ENCODE results near the gene CTDSPL. TPM values are rescaled to one million over a fixed set of nuclear protein-coding genes. Genes with fewer than 3 reads are reported as not detected.
A peak's percentile ranks its signal among the peaks of the same experiment; 100 is the strongest.

Gene CTDSPL
- total RNA-seq, 1 donor from 2014 or later, result 6.1 TPM

DNA sequence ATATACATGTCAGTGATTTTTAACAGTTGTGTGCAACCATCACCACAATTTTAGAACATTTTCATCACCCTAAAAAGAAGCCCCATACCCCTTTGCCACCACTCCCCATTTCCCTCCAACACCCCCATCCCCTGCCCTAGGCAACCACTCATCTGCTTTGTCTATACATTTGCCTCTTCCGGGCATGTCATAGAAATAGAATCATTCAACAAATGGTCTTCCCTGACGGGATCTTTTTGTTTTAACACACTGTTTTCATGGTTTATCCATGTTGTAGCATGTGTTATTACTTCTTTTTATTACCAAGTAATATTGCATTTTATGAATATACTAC, 132.9 kb downstream of the CTDSPL start:
- H3K27ac Mint-ChIP-seq, result peak overlapping the region; percentile 95
- peaks cover 50% of the 10 kb centered on the region for H3K4me1 Mint-ChIP-seq
- H3K9me3 Mint-ChIP-seq, result no peaks in the 10 kb centered on the region
- H3K4me3 Mint-ChIP-seq, result peak overlapping the region; percentile 97
- peaks cover 27% of the 10 kb centered on the region for H3K36me3 Mint-ChIP-seq (ENCODE audit: low read depth)
- intact Hi-C loops (cut with micrococcal nuclease), result loop anchor here (1.0 to 2.0 kb wide), 2 partner anchors 44 to 171 kb away; partner anchors contain the start of genes DLEC1 and OXSR1
- peaks cover 2% of the 10 kb centered on the region for H3K27me3 Mint-ChIP-seq
- DNase-seq, result no peak

DNA sequence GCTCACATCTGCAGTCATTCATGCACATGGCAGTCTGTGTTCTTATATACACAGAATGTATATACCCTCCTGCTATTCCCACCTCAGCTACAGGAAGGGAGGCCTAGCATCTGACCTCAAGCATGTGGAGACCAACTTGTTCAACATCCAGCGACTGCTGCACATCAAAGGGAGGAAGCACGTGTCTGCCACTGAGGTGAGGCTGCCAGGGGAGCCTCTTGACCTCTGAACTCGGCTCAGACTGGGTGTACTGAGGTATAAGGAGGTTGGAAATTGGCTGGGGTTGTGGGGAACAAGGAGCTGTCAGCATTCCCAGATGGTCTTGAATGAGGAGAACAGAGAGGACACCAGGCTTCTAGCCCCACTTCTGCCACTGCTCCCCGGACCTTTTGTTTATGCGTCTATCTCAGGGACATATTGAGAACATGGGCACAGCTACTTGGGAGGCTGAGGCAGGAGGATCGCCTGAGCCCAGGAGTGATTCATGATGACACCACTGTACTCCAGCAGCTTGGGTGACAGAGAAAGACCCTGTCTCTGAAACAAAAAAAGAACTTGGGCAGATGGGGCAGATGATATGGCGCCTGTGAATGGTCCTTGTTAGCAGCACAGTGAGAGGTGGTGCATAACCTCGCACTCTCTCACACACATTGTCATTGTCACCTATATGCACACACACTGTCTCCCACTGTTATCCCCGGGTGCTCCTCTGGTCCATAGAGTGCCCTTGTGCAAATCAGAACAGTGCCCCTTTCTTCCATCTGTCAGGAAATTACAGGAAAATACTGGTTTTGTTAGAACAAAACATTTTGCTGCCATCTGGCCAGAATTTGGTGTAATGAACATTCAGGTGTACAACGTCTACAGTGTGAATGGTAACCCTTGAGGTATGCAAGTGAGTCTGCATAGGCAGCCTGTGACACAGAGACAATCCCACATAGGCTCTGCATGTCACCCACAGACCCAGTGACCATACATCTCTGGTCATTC, 134.3 kb downstream of the CTDSPL start:
- Mint-ChIP-seq H3K4me3 (peak overlapping the region; percentile 97), H3K36me3 (ENCODE audit: low read depth) (peaks cover 34% of the 10 kb centered on the region), H3K9me3 (no peaks in the 10 kb centered on the region), H3K4me1 (peaks cover 52% of the 10 kb centered on the region), H3K27ac (peak overlapping the region; percentile 95), H3K27me3 (peaks cover 2% of the 10 kb centered on the region)
- DNase-seq, result peak; percentile 74
- intact Hi-C loops (cut with micrococcal nuclease), result loop anchor here (2.0 kb wide), 1 partner anchor 43 kb away; the partner anchor contains the start of gene DLEC1

DNA sequence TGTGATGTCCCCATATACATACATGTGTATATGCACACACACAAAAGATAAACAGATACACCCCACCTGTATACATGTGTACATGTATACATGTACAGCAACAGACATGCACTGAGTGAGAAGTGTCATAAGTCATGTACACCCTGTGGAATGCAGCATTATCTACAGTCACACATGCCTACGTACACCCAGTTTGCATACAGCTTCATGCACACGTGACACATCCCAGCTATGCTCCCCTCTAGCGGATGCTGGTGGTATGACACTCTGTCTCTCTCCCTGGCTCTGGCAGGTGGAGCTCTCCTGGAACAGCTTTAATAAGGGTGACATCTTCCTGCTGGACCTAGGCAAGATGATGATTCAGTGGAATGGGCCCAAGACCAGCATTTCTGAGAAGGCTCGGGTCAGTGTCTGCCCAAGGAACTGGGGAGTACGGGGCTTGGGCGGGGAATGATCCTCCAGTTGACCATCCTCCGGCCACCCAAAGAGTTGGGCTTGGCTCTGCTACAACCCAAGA, 135.2 kb downstream of the CTDSPL start:
- H3K27ac Mint-ChIP-seq, result peak overlapping the region; percentile 55
- DNase-seq, result peak; percentile 95
- H3K27me3 Mint-ChIP-seq, result no peaks in the 10 kb centered on the region
- H3K4me3 Mint-ChIP-seq, result no peak overlapping the region
- H3K9me3 Mint-ChIP-seq, result no peaks in the 10 kb centered on the region
- intact Hi-C loops (cut with micrococcal nuclease), result no loop called here
- H3K36me3 Mint-ChIP-seq (ENCODE audit: low read depth), result peaks cover 36% of the 10 kb centered on the region
- peaks cover 52% of the 10 kb centered on the region for H3K4me1 Mint-ChIP-seq

DNA sequence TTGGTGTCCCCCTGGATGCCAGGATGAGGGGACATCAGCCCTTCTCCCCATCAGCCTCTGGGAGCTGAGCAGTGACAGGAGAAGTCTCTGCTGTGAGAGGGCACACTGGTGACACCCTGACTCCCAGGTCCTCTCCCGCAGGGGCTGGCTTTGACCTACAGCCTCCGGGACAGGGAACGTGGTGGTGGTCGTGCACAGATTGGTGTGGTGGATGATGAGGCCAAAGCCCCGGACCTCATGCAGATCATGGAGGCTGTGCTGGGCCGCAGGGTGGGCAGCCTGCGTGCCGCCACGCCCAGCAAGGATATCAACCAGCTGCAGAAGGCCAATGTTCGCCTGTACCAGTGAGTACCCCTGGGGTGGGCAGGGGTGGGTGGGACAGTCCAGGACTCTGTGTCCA, 135.7 kb downstream of the CTDSPL start:
- intact Hi-C loops (cut with micrococcal nuclease), result no loop called here
- no peaks in the 10 kb centered on the region for H3K27me3 Mint-ChIP-seq
- no peak overlapping the region for H3K4me3 Mint-ChIP-seq
- H3K36me3 Mint-ChIP-seq (ENCODE audit: low read depth), result peaks cover 39% of the 10 kb centered on the region
- no peak for DNase-seq
- H3K27ac Mint-ChIP-seq, result peak overlapping the region; percentile 55
- peaks cover 52% of the 10 kb centered on the region for H3K4me1 Mint-ChIP-seq
- H3K9me3 Mint-ChIP-seq, result no peaks in the 10 kb centered on the region

DNA sequence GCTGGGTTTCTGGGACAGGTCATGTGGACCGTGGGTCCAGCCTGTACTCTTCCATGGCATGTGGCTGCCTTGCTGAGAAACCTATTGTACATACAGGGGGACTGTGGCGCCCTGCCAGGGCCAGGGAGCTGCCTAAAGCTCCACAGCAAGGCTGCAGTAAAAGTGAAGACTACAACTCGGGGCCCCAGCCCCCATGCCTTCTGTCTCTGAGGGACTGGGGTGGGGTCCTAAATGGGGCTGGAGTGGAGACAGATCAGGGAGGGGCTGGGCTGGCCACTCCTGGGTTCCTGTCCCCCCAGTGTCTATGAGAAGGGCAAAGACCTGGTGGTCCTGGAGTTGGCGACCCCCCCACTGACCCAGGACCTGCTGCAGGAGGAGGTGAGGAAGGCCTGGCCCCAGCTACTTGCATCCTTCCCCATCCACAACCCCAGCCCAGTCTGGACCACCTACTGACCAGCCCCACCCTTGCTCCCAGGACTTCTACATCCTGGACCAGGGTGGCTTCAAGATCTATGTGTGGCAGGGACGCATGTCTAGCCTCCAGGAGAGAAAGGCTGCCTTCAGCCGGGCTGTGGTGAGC, 136.2 kb downstream of the CTDSPL start:
- H3K4me1 Mint-ChIP-seq, result peaks cover 52% of the 10 kb centered on the region
- H3K9me3 Mint-ChIP-seq, result no peaks in the 10 kb centered on the region
- intact Hi-C loops (cut with micrococcal nuclease), result no loop called here

DNA sequence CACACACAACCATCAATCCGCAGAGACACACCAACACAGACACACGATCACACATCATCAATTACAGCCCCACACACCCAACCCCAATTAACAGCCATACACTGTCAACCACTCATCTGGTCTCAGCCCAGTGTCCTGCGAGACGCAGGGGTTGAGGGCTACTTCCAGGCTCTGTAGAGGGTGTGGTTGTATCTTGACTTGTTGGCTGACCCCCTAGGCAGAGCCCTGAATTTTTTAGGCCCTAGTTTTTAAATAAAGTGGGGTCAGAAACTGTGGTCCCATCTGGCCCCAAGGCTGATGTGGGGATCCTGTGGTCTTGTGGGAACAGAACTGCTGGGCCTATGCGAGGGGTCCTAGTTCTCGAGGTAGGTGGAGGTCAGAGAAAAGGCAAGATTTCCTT, 138.2 kb downstream of the CTDSPL start:
- DNase-seq, result no peak
- Mint-ChIP-seq H3K9me3 (no peaks in the 10 kb centered on the region), H3K4me3 (no peak overlapping the region), H3K4me1 (peaks cover 49% of the 10 kb centered on the region), H3K27me3 (no peaks in the 10 kb centered on the region), H3K36me3 (ENCODE audit: low read depth) (peaks cover 44% of the 10 kb centered on the region), H3K27ac (peak overlapping the region; percentile 1)
- intact Hi-C loops (cut with micrococcal nuclease), result no loop called here

More for the DNA sequence above, 136.2 kb downstream of the CTDSPL start:
- Mint-ChIP-seq H3K27me3 (no peaks in the 10 kb centered on the region), H3K27ac (peak overlapping the region; percentile 95), H3K36me3 (ENCODE audit: low read depth) (peaks cover 39% of the 10 kb centered on the region), H3K4me3 (peak overlapping the region; percentile 77)
- no peak for DNase-seq

DNA sequence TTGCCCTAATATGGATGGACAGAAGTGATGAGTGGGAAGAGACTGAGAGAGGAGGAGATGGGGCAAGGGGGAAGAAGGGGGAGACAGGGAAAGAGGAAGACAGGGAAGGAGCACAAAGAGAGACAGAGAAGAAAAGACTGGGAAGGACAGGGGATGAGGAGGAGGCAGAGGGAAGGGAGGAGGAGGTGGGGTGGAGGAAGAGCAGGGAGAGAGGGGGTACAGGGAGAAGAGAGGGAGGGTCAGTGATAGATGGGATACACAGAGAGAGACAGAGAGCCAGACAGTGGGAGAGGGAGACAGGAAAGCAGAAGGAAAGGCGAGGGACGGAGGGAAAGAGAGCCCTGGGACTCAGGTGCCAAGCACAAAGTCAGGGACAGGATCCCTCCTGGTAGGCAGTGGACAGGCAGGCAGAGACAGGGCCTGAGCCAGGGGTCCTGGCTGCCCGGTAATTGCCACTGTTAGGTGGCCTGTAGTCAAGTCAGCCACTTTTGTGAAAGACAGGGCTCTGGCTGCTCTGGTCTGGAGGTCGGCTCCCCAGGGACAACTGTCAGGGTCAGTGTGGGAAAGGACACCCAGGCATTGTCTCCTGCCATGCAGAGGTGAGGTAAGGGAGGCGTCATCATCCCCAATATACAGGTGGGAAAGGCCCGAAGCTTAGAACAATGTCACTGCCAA, 138.7 kb downstream of the CTDSPL start:
- no peak for DNase-seq
- Mint-ChIP-seq H3K27ac (no peak overlapping the region), H3K36me3 (ENCODE audit: low read depth) (peaks cover 45% of the 10 kb centered on the region), H3K4me3 (no peak overlapping the region), H3K27me3 (no peaks in the 10 kb centered on the region), H3K9me3 (no peaks in the 10 kb centered on the region), H3K4me1 (peaks cover 44% of the 10 kb centered on the region)
- intact Hi-C loops (cut with micrococcal nuclease), result no loop called here

DNA sequence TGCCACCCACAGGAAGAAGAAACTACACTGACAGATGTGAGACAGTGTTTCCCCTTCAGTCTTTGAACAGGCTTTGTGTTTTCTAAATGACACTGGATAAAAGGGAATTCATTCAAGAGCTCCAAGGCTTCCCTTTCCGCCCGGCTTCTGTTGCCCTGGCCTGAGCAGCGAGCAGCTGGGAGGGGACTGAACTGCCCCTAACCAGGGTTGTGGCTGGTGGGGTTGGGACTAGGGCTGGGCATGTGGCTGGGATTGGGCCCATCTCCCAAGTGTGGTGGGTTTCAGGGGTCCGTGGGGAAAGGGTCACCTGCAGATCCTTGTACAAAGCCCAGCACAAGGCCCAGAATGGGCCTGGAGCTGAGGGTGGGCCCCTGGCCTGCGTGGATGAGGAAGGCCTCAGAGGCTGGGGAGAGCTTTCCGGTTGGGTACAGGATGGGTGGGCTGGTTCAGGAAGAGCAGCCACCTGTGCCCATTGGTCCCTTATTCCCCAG, 139.3 kb downstream of the CTDSPL start:
- intact Hi-C loops (cut with micrococcal nuclease), result no loop called here
- Mint-ChIP-seq H3K9me3 (no peaks in the 10 kb centered on the region), H3K36me3 (ENCODE audit: low read depth) (peaks cover 41% of the 10 kb centered on the region), H3K27ac (no peak overlapping the region), H3K27me3 (no peaks in the 10 kb centered on the region), H3K4me1 (peaks cover 39% of the 10 kb centered on the region), H3K4me3 (no peak overlapping the region)
- no peak for DNase-seq

DNA sequence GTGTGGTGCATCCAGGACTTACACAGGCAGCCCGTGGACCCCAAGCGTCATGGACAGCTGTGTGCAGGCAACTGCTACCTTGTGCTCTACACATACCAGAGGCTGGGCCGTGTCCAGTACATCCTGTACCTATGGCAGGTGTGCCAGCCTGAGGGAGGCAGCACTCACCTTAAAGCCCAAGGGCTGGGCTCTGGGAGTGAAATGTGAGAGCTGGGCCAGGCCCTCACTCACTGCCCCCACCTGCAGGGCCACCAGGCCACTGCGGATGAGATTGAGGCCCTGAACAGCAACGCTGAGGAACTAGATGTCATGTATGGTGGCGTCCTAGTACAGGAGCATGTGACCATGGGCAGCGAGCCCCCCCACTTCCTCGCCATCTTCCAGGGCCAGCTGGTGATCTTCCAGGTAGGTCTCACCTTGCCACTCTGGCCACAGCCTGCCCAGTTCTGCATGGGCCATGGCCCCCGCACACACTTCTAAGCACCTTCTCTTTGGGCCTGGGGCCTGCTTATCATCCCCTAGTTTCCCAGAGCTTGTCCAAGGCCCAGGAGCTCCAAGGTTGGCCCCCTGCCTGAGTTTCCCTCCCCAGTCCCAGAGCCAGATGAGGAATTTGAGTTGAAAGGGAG, 139.9 kb downstream of the CTDSPL start:
- Mint-ChIP-seq H3K4me1 (peaks cover 33% of the 10 kb centered on the region), H3K9me3 (no peaks in the 10 kb centered on the region), H3K4me3 (no peak overlapping the region), H3K27ac (no peak overlapping the region), H3K36me3 (ENCODE audit: low read depth) (peaks cover 36% of the 10 kb centered on the region), H3K27me3 (no peaks in the 10 kb centered on the region)
- intact Hi-C loops (cut with micrococcal nuclease), result no loop called here
- no peak for DNase-seq

DNA sequence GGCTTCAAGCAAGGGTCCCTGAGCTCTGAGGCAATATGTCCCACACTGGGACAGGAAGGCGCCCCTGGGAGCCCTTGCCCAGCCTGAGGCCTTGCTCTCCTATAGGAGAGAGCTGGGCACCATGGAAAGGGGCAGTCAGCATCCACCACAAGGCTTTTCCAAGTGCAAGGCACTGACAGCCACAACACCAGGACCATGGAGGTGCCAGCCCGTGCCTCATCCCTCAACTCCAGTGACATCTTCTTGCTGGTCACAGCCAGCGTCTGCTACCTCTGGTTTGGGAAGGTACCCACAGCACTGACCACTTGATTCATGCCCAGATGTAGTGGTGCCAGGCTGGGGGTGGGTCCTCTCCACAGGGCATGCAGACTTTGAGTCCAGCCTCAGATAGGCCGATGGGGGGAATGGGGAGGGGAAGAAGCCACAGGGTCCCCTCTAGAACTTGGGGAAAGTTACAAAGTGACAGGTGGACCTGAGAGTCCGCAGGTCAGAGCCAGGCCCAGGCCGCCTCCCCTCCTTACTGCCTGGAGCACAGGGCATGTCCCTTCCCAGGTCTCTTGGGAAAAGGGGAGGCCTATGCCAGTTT, 140.7 kb downstream of the CTDSPL start:
- no peak overlapping the region for H3K27ac Mint-ChIP-seq
- no peaks in the 10 kb centered on the region for H3K27me3 Mint-ChIP-seq
- peaks cover 29% of the 10 kb centered on the region for H3K4me1 Mint-ChIP-seq
- no peak for DNase-seq
- no peak overlapping the region for H3K4me3 Mint-ChIP-seq
- peaks cover 33% of the 10 kb centered on the region for H3K36me3 Mint-ChIP-seq (ENCODE audit: low read depth)
- intact Hi-C loops (cut with micrococcal nuclease), result no loop called here
- H3K9me3 Mint-ChIP-seq, result no peaks in the 10 kb centered on the region

DNA sequence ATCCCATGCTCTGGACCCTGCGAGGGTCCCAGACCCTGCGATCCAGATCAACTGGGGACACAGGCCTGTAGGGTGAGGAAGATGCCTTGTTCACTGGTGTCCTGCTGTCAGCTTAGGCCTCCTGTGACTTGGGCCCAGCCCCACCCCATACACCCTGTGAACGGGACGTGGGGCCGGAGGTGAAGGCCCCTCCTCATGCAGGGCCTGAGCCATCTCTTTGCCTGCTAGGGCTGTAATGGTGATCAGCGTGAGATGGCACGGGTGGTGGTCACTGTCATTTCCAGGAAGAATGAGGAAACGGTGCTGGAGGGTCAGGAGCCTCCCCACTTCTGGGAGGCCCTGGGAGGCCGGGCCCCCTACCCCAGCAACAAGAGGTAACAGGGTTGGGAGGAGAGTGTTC, 141.3 kb downstream of the CTDSPL start:
- Mint-ChIP-seq H3K27me3 (no peaks in the 10 kb centered on the region), H3K27ac (no peak overlapping the region), H3K36me3 (ENCODE audit: low read depth) (peaks cover 34% of the 10 kb centered on the region), H3K9me3 (no peaks in the 10 kb centered on the region), H3K4me1 (peaks cover 29% of the 10 kb centered on the region), H3K4me3 (no peak overlapping the region)
- no peak for DNase-seq
- intact Hi-C loops (cut with micrococcal nuclease), result loop anchor here (1.0 kb wide), 2 partner anchors 29 to 148 kb away; no protein-coding TSS in a partner anchor

DNA sequence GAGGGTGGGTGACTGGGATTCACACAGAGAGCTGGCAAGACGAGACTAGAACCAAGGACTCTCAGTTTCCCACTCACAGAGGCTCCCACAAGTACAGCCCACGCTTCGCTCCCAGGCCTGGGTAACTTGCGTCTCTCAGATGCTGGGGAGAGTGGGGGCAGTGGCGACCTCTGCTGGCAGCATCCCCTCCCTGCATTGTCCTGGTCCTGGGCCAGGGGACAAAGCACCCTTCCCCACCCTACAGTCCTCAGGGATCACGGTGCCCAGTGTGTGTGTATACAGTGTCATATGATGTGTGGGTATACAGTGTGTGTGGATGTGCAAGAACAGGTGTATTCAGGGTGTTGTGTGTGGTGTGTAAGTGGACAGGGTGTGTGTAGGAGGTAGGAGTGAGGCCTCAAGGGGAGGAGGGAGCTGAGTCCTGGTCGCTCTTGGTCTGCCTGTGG, 141.7 kb downstream of the CTDSPL start:
- H3K4me1 Mint-ChIP-seq, result peaks cover 24% of the 10 kb centered on the region
- peak; percentile 88 for DNase-seq
- H3K27me3 Mint-ChIP-seq, result no peaks in the 10 kb centered on the region
- intact Hi-C loops (cut with micrococcal nuclease), result loop anchor here (1.0 kb wide), 2 partner anchors 29 to 148 kb away; no protein-coding TSS in a partner anchor
- no peak overlapping the region for H3K27ac Mint-ChIP-seq
- peaks cover 34% of the 10 kb centered on the region for H3K36me3 Mint-ChIP-seq (ENCODE audit: low read depth)
- H3K9me3 Mint-ChIP-seq, result no peaks in the 10 kb centered on the region
- H3K4me3 Mint-ChIP-seq, result no peak overlapping the region
